WTC11 (cell line): ENCODE data around the gene CACNA1C.

Experiments
- ATF2 ChIP-seq: sonication (generic); formaldehyde crosslinking; IDR thresholded peaks from 2 replicates; pipeline ENCODE4 v1.8.1; 2022; ENCODE audit warnings: low read depth, missing genetic modification reagents, borderline replicate concordance
- ATF3 ChIP-seq: sonication (generic); formaldehyde crosslinking; conservative IDR thresholded peaks from 2 replicates; pipeline ENCODE4 v1.8.1; 2022; ENCODE audit warnings: mild to moderate bottlenecking, missing genetic modification reagents
- CBFB ChIP-seq: sonication (generic); formaldehyde crosslinking; IDR thresholded peaks from 2 replicates; pipeline ENCODE4 v1.8.1; 2022; ENCODE audit warnings: mild to moderate bottlenecking, low read depth, missing genetic modification reagents
- CREM ChIP-seq: sonication (generic); formaldehyde crosslinking; IDR thresholded peaks from 2 replicates; pipeline ENCODE4 v1.8.1; 2022; ENCODE audit warnings: mild to moderate bottlenecking, missing genetic modification reagents, moderate library complexity
- CTCF ChIP-seq: fragments of 200-600 bp; IDR thresholded peaks from 2 replicates; pipeline ENCODE4 v1.8.0; 2022; ENCODE audit warnings: antibody characterized with exemption
- E2F1 ChIP-seq: sonication (generic); formaldehyde crosslinking; IDR thresholded peaks from 2 replicates; pipeline ENCODE4 v1.8.0; 2022; ENCODE audit warnings: mild to moderate bottlenecking, missing genetic modification reagents
- ETV6 ChIP-seq: sonication (generic); formaldehyde crosslinking; IDR thresholded peaks from 2 replicates; pipeline ENCODE4 v1.8.1; 2022; ENCODE audit warnings: mild to moderate bottlenecking, missing genetic modification reagents
- FOXJ3 ChIP-seq: sonication (generic); formaldehyde crosslinking; IDR thresholded peaks from 2 replicates; pipeline ENCODE4 v1.9.0; 2021; ENCODE audit warnings: missing genetic modification reagents, mild to moderate bottlenecking, borderline replicate concordance
- MAX ChIP-seq: sonication (generic); formaldehyde crosslinking; IDR thresholded peaks from 2 replicates; pipeline ENCODE4 v1.8.0; 2022; ENCODE audit warnings: mild to moderate bottlenecking, missing genetic modification reagents
- MLX ChIP-seq: sonication (generic); formaldehyde crosslinking; IDR thresholded peaks from 2 replicates; pipeline ENCODE4 v1.8.1; 2023; ENCODE audit warnings: mild to moderate bottlenecking, missing genetic modification reagents, moderate library complexity
- MYBL2 ChIP-seq: sonication (generic); formaldehyde crosslinking; IDR thresholded peaks from 2 replicates; pipeline ENCODE4 v1.8.1; 2023; ENCODE audit warnings: mild to moderate bottlenecking, moderate library complexity, missing genetic modification reagents
- NFYB ChIP-seq: sonication (generic); formaldehyde crosslinking; conservative IDR thresholded peaks from 2 replicates; pipeline ENCODE4 v1.8.0; 2022; ENCODE audit warnings: low read depth, missing genetic modification reagents
- TCF7 ChIP-seq: sonication (generic); formaldehyde crosslinking; IDR thresholded peaks from 2 replicates; pipeline ENCODE4 v1.8.0; 2022; ENCODE audit warnings: mild to moderate bottlenecking, low read depth, missing genetic modification reagents, moderate library complexity
- ZNF121 ChIP-seq: sonication (generic); formaldehyde crosslinking; IDR thresholded peaks from 2 replicates; pipeline ENCODE4 v1.8.0; 2023; ENCODE audit warnings: missing genetic modification reagents

- TF ChIP-seq ATF3 (CRISPR knock-in tag) (no peak), CTCF (no peak), ATF2 (CRISPR knock-in tag) (no peak), TCF7 (CRISPR knock-in tag) (no peak), MLX (CRISPR knock-in tag) (no peak), MYBL2 (CRISPR knock-in tag) (no peak), ETV6 (CRISPR knock-in tag) (no peak), CREM (no peak), FOXJ3 (CRISPR knock-in tag) (no peak), CBFB (CRISPR knock-in tag) (no peak), NFYB (CRISPR knock-in tag) (no peak), E2F1 (no peak), ZNF121 (CRISPR knock-in tag) (no peak), MAX (CRISPR knock-in tag) (no peak)
Measured at GRCh38 chr12:2311020-2311778, 258.4 kb downstream of the CACNA1C start.
